Stomach smooth muscle (tissue), 2 donors: ENCODE data around the gene POLR2M.

Source experiments
- H3K27ac ChIP-seq: one replicate; pipeline ENCODE4 v1.7.0; 2013; ENCODE audit warnings: mild to moderate bottlenecking, low read length, inconsistent platforms
- H3K27me3 ChIP-seq, 2 donors: one replicate each; pipeline ENCODE4 v1.7.0; 2013; ENCODE audit warnings: low read length in 2 of 2; ENCODE audit not compliant: insufficient read depth in 2 of 2, control insufficient read depth in 1 of 2
- H3K36me3 ChIP-seq, 2 donors: one replicate each; pipeline ENCODE4 v1.7.0; 2013; ENCODE audit warnings: low read length in 2 of 2; ENCODE audit not compliant: control insufficient read depth in 2 of 2, insufficient read depth in 2 of 2
- H3K4me1 ChIP-seq: one replicate; pipeline ENCODE4 v1.7.0; 2013; ENCODE audit warnings: low read length; ENCODE audit not compliant: control insufficient read depth, insufficient read depth
- H3K4me3 ChIP-seq, 2 donors: one replicate each; pipeline ENCODE4 v1.7.0; 2013; ENCODE audit warnings: low read length in 2 of 2
- H3K9ac ChIP-seq, 2 donors: one replicate each; pipeline ENCODE4 v1.7.0; 2013; ENCODE audit warnings: low read length in 2 of 2, mild to moderate bottlenecking in 1 of 2
- H3K9me3 ChIP-seq, 2 donors: one replicate each; pipeline ENCODE4 v1.7.0; 2013; ENCODE audit warnings: low read length in 2 of 2; ENCODE audit not compliant: control insufficient read depth in 2 of 2
- donor health status: healthy.
- donor health status: Pancreatic carcinoma.

POLR2M gene

DNA sequence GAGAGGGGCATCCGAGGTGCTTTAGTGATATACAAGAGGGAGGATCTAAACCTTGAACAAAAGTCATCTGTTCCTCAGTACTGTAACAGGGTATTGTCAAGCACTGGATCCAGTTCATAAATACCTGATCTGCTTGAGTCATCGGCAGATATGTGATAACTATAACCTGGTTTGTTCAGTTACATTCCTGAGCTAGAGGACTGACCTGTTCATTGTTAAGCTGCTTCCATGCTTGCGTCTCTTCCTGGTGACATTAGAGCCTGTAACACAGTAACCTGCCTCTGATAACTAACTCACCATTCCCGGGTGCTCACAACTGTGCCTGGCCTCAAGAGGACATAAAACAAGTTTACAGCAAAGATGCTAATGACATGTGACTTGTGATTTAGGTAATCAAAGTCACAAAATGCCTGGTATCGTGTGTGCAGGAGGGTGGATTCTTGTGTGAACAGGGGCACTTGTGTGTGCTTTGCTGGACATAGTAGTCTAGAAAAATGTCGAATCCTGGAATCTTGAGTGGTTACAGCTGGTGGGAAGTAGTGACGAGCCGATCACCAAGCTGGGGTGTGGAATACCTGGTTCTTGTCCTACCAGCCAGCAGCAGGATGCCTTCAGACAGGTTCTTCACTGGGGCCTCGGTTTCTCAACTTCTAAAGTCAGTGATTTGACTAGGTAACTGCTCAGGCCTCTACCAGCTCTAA lies 30.9 kb upstream of the POLR2M start:
- Histone ChIP-seq H3K27me3 (no peaks in the 10 kb centered on the region), H3K9ac (no peak overlapping the region), H3K27ac (no peak overlapping the region)

GRCh38 chr15:57676585-57676984 lies 29.9 kb upstream of the POLR2M start:
- H3K4me1 ChIP-seq, result no peaks in the 10 kb centered on the region
- H3K36me3 ChIP-seq, result peaks cover 0 to 4% of the 10 kb centered on the region in 2 donors
- no peak overlapping the region for H3K9ac ChIP-seq
- no peaks in the 10 kb centered on the region for H3K9me3 ChIP-seq
- no peaks in the 10 kb centered on the region for H3K27me3 ChIP-seq
- no peak overlapping the region for H3K27ac ChIP-seq
- no peak overlapping the region for H3K4me3 ChIP-seq

More for the DNA sequence above, 30.9 kb upstream of the POLR2M start:
- Histone ChIP-seq H3K9me3 (no peaks in the 10 kb centered on the region), H3K4me1 (no peaks in the 10 kb centered on the region), H3K36me3 (peaks cover 0 to 4% of the 10 kb centered on the region in 2 donors), H3K4me3 (no peak overlapping the region)

GRCh38 chr15:57677204-57677603 lies 29.3 kb upstream of the POLR2M start:
- Histone ChIP-seq H3K4me1 (no peaks in the 10 kb centered on the region), H3K36me3 (peaks cover 0 to 4% of the 10 kb centered on the region in 2 donors)

DNA sequence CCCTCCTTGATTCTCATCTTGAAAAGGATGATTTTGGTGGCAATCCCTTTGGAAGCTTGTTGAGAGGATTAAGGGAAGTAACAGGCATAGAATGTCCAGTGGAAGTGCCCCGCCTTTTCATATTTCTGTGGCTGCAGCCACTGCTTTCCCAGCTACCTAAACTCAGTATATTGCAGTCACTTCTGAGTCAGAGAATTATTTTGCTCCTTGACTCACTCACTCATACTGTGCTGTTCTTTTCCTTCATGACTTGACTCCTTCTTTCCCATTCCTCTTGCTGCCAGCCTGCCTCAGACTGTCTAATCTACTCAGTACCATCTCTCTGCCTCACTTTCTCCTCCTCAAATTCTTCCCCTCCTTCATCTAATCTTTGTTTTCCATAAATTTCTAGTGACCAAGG lies 26.5 kb upstream of the POLR2M start:
- Histone ChIP-seq H3K27ac (no peak overlapping the region), H3K9ac (no peak overlapping the region), H3K27me3 (no peaks in the 10 kb centered on the region), H3K4me1 (peaks cover 15% of the 10 kb centered on the region), H3K36me3 (peaks cover 0 to 4% of the 10 kb centered on the region in 2 donors), H3K9me3 (no peaks in the 10 kb centered on the region), H3K4me3 (no peak overlapping the region)

More at GRCh38 chr15:57677204-57677603, 29.3 kb upstream of the POLR2M start:
- Histone ChIP-seq H3K4me3 (no peak overlapping the region), H3K27ac (no peak overlapping the region), H3K27me3 (no peaks in the 10 kb centered on the region), H3K9ac (no peak overlapping the region), H3K9me3 (no peaks in the 10 kb centered on the region)

DNA sequence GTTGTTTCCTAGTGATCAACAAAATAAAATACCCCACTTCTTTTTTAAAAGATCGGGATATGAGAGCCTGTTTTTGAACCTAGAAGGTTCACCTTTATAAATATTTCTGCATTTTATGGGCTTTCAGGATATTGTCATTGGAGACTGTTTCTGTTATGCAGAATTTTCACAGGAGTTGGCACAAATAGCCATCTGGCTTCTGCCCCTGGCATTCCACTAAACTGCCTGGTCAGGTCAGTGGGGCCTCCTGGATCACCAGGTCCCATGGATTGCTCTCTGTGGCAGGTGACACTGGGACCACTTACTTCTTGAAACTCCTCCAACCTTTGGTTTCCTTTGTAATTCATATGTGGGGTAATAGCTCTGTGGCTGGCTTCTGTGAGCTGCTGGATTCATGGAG lies 25.5 kb upstream of the POLR2M start:
- Histone ChIP-seq H3K9me3 (no peaks in the 10 kb centered on the region), H3K27ac (no peak overlapping the region), H3K4me1 (peaks cover 15% of the 10 kb centered on the region), H3K4me3 (no peak overlapping the region), H3K36me3 (no peaks in the 10 kb centered on the region), H3K27me3 (no peaks in the 10 kb centered on the region), H3K9ac (no peak overlapping the region)

DNA sequence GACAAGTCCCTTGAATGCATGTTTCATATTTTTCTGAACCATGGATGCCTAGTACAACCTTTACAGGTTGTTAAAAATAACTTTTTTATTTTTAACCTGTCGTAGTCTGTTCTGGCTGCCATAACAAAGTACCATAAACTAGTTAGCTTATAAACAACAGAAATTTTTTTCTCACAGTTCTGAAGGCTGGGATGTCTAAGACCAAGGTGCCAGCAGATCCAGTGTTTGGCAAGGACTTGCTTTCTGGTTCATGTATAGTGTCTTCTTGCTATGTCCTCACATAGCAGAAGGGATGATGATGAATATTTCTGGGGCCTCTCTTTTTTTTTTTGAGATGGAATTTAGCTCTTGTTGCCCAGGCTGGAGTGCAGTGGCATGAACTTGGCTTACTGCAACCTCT lies 23.0 kb upstream of the POLR2M start:
- H3K9ac ChIP-seq, result no peak overlapping the region
- no peak overlapping the region for H3K27ac ChIP-seq
- peaks cover 15% of the 10 kb centered on the region for H3K4me1 ChIP-seq
- no peak overlapping the region for H3K4me3 ChIP-seq
- no peaks in the 10 kb centered on the region for H3K27me3 ChIP-seq
- no peaks in the 10 kb centered on the region for H3K9me3 ChIP-seq
- no peaks in the 10 kb centered on the region for H3K36me3 ChIP-seq

- no peaks in the 10 kb centered on the region for H3K36me3 ChIP-seq
- H3K9ac ChIP-seq, result no peak overlapping the region
- H3K9me3 ChIP-seq, result no peaks in the 10 kb centered on the region
- H3K27me3 ChIP-seq, result no peaks in the 10 kb centered on the region
- no peak overlapping the region for H3K4me3 ChIP-seq
- peaks cover 15% of the 10 kb centered on the region for H3K4me1 ChIP-seq
- peak overlapping the region; percentile 8 for H3K27ac ChIP-seq
Observed at GRCh38 chr15:57684491-57685151, 21.9 kb upstream of the POLR2M start.

- no peaks in the 10 kb centered on the region for H3K27me3 ChIP-seq
- peaks cover 15% of the 10 kb centered on the region for H3K4me1 ChIP-seq
- peak overlapping the region in 1 of 2 donors; percentile 22 for H3K4me3 ChIP-seq
- no peak overlapping the region for H3K9ac ChIP-seq
- H3K36me3 ChIP-seq, result no peaks in the 10 kb centered on the region
- peak overlapping the region; percentile 41 for H3K27ac ChIP-seq
- no peaks in the 10 kb centered on the region for H3K9me3 ChIP-seq
Observed at GRCh38 chr15:57685306-57686095, 21.0 kb upstream of the POLR2M start.

- no peaks in the 10 kb centered on the region for H3K9me3 ChIP-seq
- no peaks in the 10 kb centered on the region for H3K27me3 ChIP-seq
- no peak overlapping the region for H3K4me3 ChIP-seq
- H3K9ac ChIP-seq, result no peak overlapping the region
- peaks cover 15% of the 10 kb centered on the region for H3K4me1 ChIP-seq
- H3K36me3 ChIP-seq, result no peaks in the 10 kb centered on the region
- no peak overlapping the region for H3K27ac ChIP-seq
Observed at GRCh38 chr15:57686657-57687056, 19.9 kb upstream of the POLR2M start.

GRCh38 chr15:57690341-57690966 lies 16.1 kb upstream of the POLR2M start:
- no peaks in the 10 kb centered on the region for H3K27me3 ChIP-seq
- H3K36me3 ChIP-seq, result no peaks in the 10 kb centered on the region
- no peak overlapping the region for H3K4me3 ChIP-seq
- no peak overlapping the region for H3K27ac ChIP-seq
- no peaks in the 10 kb centered on the region for H3K4me1 ChIP-seq
- H3K9me3 ChIP-seq, result no peaks in the 10 kb centered on the region
- H3K9ac ChIP-seq, result no peak overlapping the region
